NT2/D1 (cell line): Measurements from ENCODE around the gene BMAL1.

Experiments
- SUZ12 ChIP-seq: IDR thresholded peaks from 2 replicates; pipeline ENCODE4 v1.6.1; 2011; ENCODE audit not compliant: insufficient read length, insufficient read depth; ENCODE audit errors: extremely low read depth
- YY1 ChIP-seq: IDR thresholded peaks from 2 replicates; pipeline ENCODE4 v1.6.1; 2011; ENCODE audit not compliant: insufficient read length, insufficient read depth
- ZNF274 ChIP-seq: IDR thresholded peaks from 2 replicates; pipeline ENCODE4 v1.6.1; 2011; ENCODE audit warnings: mild to moderate bottlenecking, low read depth, low read length

DNA sequence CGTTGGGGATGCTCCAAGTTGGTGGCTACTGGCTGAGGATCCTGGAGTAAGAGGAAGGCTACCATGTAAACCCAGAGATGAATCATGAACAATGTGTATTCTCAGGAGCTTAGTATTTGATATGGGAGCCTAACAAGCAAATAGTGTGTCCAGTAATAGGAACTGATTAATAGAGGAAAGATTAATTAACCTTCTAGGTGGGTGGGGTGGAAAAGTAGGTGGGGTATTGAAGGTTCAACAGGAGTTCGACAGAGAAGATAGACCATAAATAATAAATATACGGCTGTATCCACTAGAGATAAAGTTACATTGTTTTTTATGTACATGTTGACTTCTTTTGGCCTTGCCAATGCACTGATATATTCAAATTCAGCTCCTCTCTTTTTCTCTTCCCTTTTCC is 43.1 kb downstream of the BMAL1 start:
- TF ChIP-seq ZNF274 (no peak), YY1 (no peak), SUZ12 (no peak)
